ENCODE measurements around the gene CBX5.

DNA sequence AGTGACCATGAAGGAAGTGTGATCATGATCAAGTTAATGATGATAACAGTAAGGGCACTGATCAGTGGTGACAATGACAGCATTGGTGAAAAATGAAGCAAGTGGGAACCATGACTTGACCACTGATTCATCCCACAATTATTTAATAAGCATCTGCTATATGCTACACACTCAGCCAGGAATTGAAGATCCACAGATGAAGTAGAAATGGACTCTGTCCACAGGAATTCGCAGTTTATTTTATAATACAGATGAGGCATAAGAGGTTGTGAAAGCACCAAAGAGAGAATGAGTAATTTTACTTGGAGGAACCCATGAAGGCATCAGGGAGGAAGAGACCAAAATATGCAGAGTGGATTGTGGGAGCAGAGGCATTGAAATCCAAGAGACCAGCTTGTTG, 57.3 kb downstream of the CBX5 start:
- TF ChIP-seq, protein P1, sequence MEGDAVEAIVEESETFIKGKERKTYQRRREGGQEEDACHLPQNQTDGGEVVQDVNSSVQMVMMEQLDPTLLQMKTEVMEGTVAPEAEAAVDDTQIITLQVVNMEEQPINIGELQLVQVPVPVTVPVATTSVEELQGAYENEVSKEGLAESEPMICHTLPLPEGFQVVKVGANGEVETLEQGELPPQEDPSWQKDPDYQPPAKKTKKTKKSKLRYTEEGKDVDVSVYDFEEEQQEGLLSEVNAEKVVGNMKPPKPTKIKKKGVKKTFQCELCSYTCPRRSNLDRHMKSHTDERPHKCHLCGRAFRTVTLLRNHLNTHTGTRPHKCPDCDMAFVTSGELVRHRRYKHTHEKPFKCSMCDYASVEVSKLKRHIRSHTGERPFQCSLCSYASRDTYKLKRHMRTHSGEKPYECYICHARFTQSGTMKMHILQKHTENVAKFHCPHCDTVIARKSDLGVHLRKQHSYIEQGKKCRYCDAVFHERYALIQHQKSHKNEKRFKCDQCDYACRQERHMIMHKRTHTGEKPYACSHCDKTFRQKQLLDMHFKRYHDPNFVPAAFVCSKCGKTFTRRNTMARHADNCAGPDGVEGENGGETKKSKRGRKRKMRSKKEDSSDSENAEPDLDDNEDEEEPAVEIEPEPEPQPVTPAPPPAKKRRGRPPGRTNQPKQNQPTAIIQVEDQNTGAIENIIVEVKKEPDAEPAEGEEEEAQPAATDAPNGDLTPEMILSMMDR (conservative IDR thresholded peaks at IDR 0.05; ENCODE audit: low read length), result no peak
- no peak for TF ChIP-seq EZH2phosphoT487 (IDR thresholded peaks at IDR 0.05; ENCODE audit: borderline replicate concordance, low read depth, low read length)
